ENCODE measurements around the gene GCAT.

Gene GCAT

GRCh38 chr22:37807410-37808293, at the start of gene GCAT:
Gene GCAT (plus strand): TSS chr22:37807934. CDS start chr22:37807968, 34 bp downstream.
- in situ Hi-C loops (cut with HindIII; ENCODE audit: low sequenced_read_pairs), result no loop called here

GRCh38 chr22:37758694-37759093, 49.0 kb upstream of the GCAT start:
- in situ Hi-C loops (cut with HindIII; ENCODE audit: low sequenced_read_pairs), result no loop called here

GRCh38 chr22:37759281-37759680, 48.5 kb upstream of the GCAT start:
- in situ Hi-C loops (cut with HindIII; ENCODE audit: low sequenced_read_pairs), result no loop called here

GRCh38 chr22:37760152-37760551, 47.6 kb upstream of the GCAT start:
- in situ Hi-C loops (cut with HindIII; ENCODE audit: low sequenced_read_pairs), result no loop called here

GRCh38 chr22:37762389-37762836, 45.3 kb upstream of the GCAT start:
- in situ Hi-C loops (cut with HindIII; ENCODE audit: low sequenced_read_pairs), result no loop called here

GRCh38 chr22:37763012-37763411, 44.7 kb upstream of the GCAT start:
- in situ Hi-C loops (cut with HindIII; ENCODE audit: low sequenced_read_pairs), result no loop called here

GRCh38 chr22:37763652-37764051, 44.1 kb upstream of the GCAT start:
- in situ Hi-C loops (cut with HindIII; ENCODE audit: low sequenced_read_pairs), result no loop called here

- in situ Hi-C loops (cut with HindIII; ENCODE audit: low sequenced_read_pairs), result no loop called here
Measured at GRCh38 chr22:37764622-37765021, 43.1 kb upstream of the GCAT start.

- in situ Hi-C loops (cut with HindIII; ENCODE audit: low sequenced_read_pairs), result no loop called here
Measured at GRCh38 chr22:37765498-37765897, 42.2 kb upstream of the GCAT start.

GRCh38 chr22:37765953-37766576, 41.7 kb upstream of the GCAT start:
- in situ Hi-C loops (cut with HindIII; ENCODE audit: low sequenced_read_pairs), result no loop called here

- in situ Hi-C loops (cut with HindIII; ENCODE audit: low sequenced_read_pairs), result no loop called here
Measured at GRCh38 chr22:37768273-37768672, 39.5 kb upstream of the GCAT start.

- in situ Hi-C loops (cut with HindIII; ENCODE audit: low sequenced_read_pairs), result no loop called here
Measured at GRCh38 chr22:37769056-37769455, 38.7 kb upstream of the GCAT start.

GRCh38 chr22:37771081-37771480, 36.7 kb upstream of the GCAT start:
- in situ Hi-C loops (cut with HindIII; ENCODE audit: low sequenced_read_pairs), result no loop called here

- in situ Hi-C loops (cut with HindIII; ENCODE audit: low sequenced_read_pairs), result no loop called here
Measured at GRCh38 chr22:37771702-37772427, 35.9 kb upstream of the GCAT start.

GRCh38 chr22:37774728-37775127, 33.0 kb upstream of the GCAT start:
- in situ Hi-C loops (cut with HindIII; ENCODE audit: low sequenced_read_pairs), result no loop called here

GRCh38 chr22:37775785-37776638, 31.7 kb upstream of the GCAT start:
- in situ Hi-C loops (cut with HindIII; ENCODE audit: low sequenced_read_pairs), result no loop called here

- in situ Hi-C loops (cut with HindIII; ENCODE audit: low sequenced_read_pairs), result no loop called here
Measured at GRCh38 chr22:37776639-37777005, 31.1 kb upstream of the GCAT start.

- in situ Hi-C loops (cut with HindIII; ENCODE audit: low sequenced_read_pairs), result no loop called here
Measured at GRCh38 chr22:37777122-37777687, 30.5 kb upstream of the GCAT start.

- in situ Hi-C loops (cut with HindIII; ENCODE audit: low sequenced_read_pairs), result no loop called here
Measured at GRCh38 chr22:37778370-37779009, 29.2 kb upstream of the GCAT start.

Data from endothelial cell of hepatic sinusoid (primary cell).